HL-60/S4 treated with retinoic acid at 250 ng/mL for 4 days and 3 days (cell line): ENCODE measurements around the gene MINDY4.

Experiments
- in situ Hi-C: fragments of 300-500 bp; cut with MboI; formaldehyde crosslinking; loops from 2 replicates; pipeline ENCODE4 v1.7.0; 2022; ENCODE audit warnings: low sequenced_read_pairs

The MINDY4 gene

DNA sequence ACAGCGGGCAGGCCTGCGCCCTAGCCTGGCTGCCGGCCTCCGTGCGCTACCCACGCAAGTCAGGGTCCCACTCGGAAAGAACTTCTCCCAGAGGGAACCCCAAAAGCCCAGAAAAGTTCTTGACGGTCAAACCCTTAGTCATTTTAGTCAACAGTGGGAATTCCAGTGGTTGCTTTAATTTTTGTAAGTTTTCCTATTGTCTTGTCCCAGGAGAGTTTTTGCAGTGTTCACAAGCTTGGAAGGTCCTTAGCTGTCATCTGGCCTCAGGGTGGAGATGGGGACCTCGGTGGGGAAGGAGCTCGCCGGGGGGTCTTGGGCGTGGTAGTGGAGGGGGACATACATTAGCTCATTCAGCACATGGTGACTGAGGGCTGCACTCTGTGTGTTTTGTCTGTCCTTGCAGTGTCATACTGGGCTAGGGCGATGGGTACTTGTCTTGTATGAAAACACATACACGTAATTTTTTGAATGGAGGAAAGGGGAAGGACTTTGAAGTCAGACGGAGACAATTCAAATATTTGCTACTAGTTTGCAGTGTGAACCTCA lies 736 bp downstream of the MINDY4 start:
- in situ Hi-C loops = no loop called here

GRCh38 chr7:30772984-30773383 lies 1.8 kb downstream of the MINDY4 start:
- in situ Hi-C loops = no loop called here

- in situ Hi-C loops = no loop called here
Measured at GRCh38 chr7:30775992-30776391, 4.8 kb downstream of the MINDY4 start.

DNA sequence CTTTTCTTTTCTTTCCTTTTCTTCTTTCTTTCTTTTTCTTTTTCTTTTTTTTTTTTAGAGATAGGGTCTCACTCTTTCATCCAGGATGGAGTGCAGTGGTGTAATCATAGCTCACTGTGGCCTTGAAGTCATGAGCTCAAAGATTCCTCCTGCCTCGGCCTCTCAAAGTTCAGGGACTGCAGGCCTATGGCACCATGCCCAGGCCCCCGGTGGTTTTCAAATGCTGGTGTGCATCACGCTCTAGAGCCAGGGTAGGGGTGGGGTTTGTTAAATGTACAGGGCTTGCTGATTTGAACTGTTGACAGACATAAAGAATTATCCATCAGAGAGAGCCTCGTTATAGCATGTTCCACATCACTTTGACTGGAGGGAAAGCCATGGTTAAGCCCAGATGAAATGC lies 5.8 kb downstream of the MINDY4 start:
- in situ Hi-C loops = no loop called here

DNA sequence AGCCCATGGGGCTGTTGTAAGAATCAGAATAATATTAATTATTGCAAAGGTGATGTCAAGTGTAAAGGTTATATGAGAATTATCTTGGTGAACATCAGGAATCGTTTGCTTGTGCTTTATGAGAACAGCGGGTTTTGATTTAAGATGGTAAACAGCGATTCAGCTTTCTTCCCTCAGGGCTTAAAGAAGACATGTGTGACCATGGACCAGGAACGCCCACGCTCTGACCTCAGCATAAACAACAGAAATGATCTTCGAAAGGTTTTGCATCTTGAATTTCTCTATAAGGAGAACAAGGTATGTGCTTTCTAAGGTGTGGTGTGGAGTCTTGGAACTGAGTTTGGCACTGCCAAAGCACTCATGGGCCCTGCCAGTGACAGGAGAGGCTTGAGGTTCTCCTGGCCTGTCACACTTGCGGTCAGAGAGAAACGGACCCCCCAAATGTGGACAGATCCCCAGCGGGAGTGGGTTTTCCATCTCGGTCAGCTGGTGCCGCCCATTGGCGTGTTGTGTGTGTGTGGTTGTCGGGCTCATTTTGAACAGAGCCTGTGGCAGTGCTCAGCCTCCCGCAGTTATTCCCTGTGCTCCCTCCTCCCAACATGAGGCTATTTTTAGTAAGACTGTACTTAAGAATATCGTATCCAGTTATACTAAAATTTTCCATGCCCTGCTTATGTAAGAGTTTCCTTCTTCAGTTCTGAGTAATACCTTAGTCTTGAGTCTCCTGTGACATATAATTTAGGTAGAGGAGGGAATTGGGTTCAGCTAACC lies 7.2 kb downstream of the MINDY4 start:
- in situ Hi-C loops = no loop called here

GRCh38 chr7:30779574-30779973 lies 8.4 kb downstream of the MINDY4 start:
- in situ Hi-C loops = no loop called here

DNA sequence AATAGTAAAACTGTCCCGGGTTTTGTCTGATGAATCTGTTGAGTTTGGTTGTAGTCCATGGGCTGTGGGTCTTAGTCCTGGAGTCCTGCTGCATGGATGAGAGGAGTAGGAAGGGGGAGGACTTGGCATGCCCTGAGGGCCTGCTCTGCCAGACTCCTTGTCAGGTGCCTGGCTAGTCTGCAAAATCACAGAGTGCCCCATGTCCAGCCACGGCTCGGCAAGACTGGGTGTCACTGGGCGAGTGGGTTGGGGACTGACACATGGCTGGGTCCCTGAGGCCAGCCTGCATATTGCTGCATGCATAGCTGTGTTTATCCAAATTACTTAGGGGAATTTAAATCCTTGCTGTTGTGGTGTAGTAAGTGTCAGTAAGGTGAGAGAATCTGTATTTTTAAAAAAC lies 9.7 kb downstream of the MINDY4 start:
- in situ Hi-C loops = no loop called here

- in situ Hi-C loops = no loop called here
Measured at GRCh38 chr7:30782690-30783089, 11.5 kb downstream of the MINDY4 start.

DNA sequence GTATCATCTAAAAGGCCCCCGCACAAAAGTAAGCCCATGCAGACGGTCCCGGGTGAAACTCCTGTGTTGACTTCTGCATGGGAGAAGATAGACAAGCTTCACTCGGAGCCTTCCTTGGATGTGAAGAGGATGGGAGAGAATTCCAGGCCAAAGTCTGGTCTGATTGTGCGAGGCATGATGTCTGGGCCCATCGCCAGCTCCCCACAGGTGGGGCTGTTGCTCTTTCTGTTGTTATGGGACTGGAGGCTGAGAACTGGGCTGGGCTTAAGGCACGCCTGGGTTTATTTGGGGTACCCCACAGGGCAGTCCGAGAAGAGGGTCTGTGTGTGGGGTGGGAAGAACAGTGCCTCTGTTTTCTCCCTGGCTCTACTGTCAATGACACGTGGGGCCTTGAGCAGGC lies 14.6 kb downstream of the MINDY4 start:
- in situ Hi-C loops = no loop called here

DNA sequence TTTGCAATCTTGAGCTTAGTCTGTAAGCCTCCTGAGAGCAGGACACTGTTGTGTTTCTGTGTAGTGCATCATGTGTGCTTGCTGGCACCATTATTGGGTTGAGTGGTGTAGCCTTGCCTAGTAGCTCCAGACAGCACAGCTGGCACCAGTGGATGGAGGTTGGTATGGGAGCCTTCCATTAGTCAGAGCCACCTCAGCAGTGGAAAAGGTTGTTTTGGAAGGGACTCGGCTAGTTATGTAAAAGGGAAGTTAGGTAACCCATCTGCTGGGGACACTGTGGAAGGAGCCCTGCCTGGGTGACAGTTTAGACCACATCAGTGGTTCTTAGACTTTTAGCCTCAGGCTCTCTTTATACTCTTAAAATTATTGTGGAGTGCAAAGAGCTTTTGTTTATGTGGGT lies 16.3 kb downstream of the MINDY4 start:
- in situ Hi-C loops = no loop called here

- in situ Hi-C loops = no loop called here
Measured at GRCh38 chr7:30788640-30789333, 17.6 kb downstream of the MINDY4 start.

GRCh38 chr7:30789334-30789711 lies 18.1 kb downstream of the MINDY4 start:
- in situ Hi-C loops = no loop called here

GRCh38 chr7:30790356-30790755 lies 19.1 kb downstream of the MINDY4 start:
- in situ Hi-C loops = no loop called here

GRCh38 chr7:30791114-30791513 lies 19.9 kb downstream of the MINDY4 start:
- in situ Hi-C loops = no loop called here

- in situ Hi-C loops = no loop called here
Measured at GRCh38 chr7:30795161-30795948, 24.1 kb downstream of the MINDY4 start.

GRCh38 chr7:30796105-30796869 lies 25.1 kb downstream of the MINDY4 start:
- in situ Hi-C loops = no loop called here

DNA sequence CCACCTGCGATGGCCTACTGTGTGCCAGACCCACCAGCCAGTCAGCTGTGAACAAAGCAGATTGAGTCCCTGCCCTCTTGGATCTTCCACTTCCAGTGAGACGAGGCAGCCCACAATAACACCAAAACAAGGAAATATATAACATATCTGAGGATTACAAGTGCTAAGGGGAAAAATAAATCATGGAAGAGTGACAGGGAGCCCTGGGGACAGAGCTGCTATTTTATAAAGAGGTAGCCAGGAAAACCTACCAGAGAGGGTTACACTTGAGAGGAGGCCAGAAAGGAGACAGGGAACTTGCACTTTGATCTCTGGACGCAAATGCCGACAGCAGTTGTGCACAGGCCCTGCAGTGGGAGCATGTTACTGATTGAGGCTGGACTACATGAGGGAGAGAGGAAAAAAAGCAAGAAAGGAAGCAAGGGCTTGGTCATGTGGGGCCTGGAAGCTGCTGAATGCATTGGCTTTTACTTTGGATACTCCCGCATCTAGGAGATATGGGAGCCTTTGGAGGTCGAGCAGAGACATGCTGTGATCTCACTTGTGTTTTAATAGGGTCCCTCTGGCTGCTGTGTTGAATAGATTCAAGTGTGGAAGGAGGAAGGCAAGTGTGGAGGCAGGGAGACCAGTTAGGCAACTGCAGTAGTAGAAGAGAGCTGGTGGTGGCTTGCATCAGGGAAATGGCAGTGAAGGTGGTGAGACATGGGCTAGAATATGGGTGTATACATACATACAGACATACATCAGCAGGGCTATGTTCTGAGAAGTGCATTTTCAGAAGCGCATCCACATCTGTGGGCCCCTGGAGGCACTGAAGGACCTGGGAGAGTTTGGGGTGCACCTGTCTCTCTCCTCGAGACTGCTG lies 26.2 kb downstream of the MINDY4 start:
- in situ Hi-C loops = no loop called here

DNA sequence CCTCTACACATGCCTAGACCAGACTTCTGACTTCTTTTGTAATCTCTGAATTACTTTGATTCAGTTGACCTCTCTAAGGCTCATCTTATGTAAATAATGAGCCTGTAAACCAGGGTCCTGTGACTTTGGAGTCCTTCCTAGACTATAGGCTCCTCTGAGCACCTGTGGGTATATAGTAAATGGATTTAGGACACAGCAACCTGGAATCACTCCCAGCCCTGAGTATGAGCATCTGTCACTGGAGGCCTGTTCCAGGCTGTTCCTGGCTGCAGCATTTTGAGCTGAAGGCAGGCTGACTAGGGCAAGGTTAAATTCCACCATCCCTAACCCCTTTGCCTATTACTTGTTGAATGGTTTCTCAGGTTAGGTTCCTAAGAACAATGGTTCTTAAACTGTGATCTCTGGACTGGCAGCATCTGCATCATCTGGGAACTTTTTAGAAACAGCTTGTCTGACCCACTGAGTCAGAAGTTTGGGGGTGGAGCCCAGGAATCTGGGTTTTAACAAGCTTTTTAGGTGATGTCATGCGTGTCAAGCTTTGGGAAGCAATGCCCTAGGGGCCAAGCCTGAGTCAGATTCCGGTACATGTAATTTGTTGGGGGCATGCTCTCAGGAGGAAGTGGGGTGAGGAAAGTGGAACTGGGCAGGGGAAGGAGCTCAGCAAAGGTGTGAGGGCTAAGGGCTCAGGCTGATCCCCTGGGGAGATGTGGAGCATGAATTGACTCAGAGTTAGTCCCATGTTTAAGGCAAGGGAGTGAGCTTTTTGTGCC lies 28.2 kb downstream of the MINDY4 start:
- in situ Hi-C loops = no loop called here
